Mesenchymal stem cell (in vitro differentiated cells and primary cell): ENCODE data around the gene ADD1.

ENCODE experiments used
- DNase-seq: peaks from one replicate; pipeline ENCODE4 v3.0.0-alpha.2; 2013
- H2AFZ ChIP-seq: one replicate; pipeline ENCODE4 v1.6.1; 2013; ENCODE audit warnings: low read depth, mild to moderate bottlenecking, control low read depth, inconsistent platforms, low read length, moderate library complexity
- H2AK5ac ChIP-seq: 2 replicates; pipeline ENCODE4 v1.6.1; 2013; ENCODE audit warnings: low read length, moderate library complexity, mild to moderate bottlenecking, inconsistent platforms; ENCODE audit not compliant: severe bottlenecking
- H2BK120ac ChIP-seq: one replicate; pipeline ENCODE4 v1.6.1; 2013; ENCODE audit warnings: low read depth, mild to moderate bottlenecking, inconsistent platforms, low read length, moderate library complexity
- H2BK12ac ChIP-seq, 2 experiments: one replicate each; pipeline ENCODE4 v1.6.1; 2013; ENCODE audit warnings: inconsistent platforms in 2 of 2, low read length in 2 of 2, mild to moderate bottlenecking in 2 of 2, moderate library complexity in 2 of 2, control low read depth in 1 of 2
- H2BK15ac ChIP-seq: one replicate; pipeline ENCODE4 v1.6.1; 2013; ENCODE audit warnings: mild to moderate bottlenecking, low read depth, inconsistent platforms; ENCODE audit not compliant: poor library complexity, severe bottlenecking
- H2BK5ac ChIP-seq: 2 replicates; pipeline ENCODE4 v1.6.1; 2013; ENCODE audit warnings: low read depth, mild to moderate bottlenecking, low read length, control low read depth, inconsistent platforms; ENCODE audit not compliant: poor library complexity, severe bottlenecking
- H3K14ac ChIP-seq, 2 experiments: one replicate each; pipeline ENCODE4 v1.6.1; 2013; ENCODE audit warnings: inconsistent platforms in 2 of 2, low read length in 2 of 2, control low read depth in 1 of 2, mild to moderate bottlenecking in 1 of 2, moderate library complexity in 1 of 2
- H3K18ac ChIP-seq, 2 experiments: one replicate each; pipeline ENCODE4 v1.6.1; 2013; ENCODE audit warnings: inconsistent platforms in 2 of 2, low read length in 2 of 2, control low read depth in 1 of 2, low read depth in 1 of 2, mild to moderate bottlenecking in 1 of 2
- H3K23ac ChIP-seq, 2 experiments: one replicate each; pipeline ENCODE4 v1.6.1; 2013; ENCODE audit warnings: inconsistent platforms in 2 of 2, low read length in 2 of 2, mild to moderate bottlenecking in 2 of 2, moderate library complexity in 2 of 2, control low read depth in 1 of 2
- H3K27ac ChIP-seq: 2 replicates; pipeline ENCODE4 v1.5.1; 2013; ENCODE audit warnings: mild to moderate bottlenecking, moderate library complexity, low read length, control low read depth, inconsistent platforms; ENCODE audit not compliant: poor library complexity, severe bottlenecking
- H3K27me3 ChIP-seq, 2 experiments: 2 replicates each; pipeline versions ENCODE4 v1.6.1 to v1.7.0; 2013; ENCODE audit warnings: low read length in 2 of 2, mild to moderate bottlenecking in 2 of 2, moderate library complexity in 2 of 2, control low read depth in 1 of 2, inconsistent platforms in 1 of 2; ENCODE audit not compliant: control insufficient read depth in 1 of 2, insufficient read depth in 1 of 2
- H3K36me3 ChIP-seq, 2 experiments: 2 replicates each; pipeline versions ENCODE4 v1.6.1 to v1.7.0; 2013; ENCODE audit warnings: low read length in 2 of 2, control low read depth in 1 of 2, inconsistent platforms in 1 of 2, low read depth in 1 of 2, mild to moderate bottlenecking in 1 of 2; ENCODE audit not compliant: insufficient read depth in 2 of 2, control insufficient read depth in 1 of 2
- H3K4ac ChIP-seq, 2 experiments: one replicate each; pipeline ENCODE4 v1.6.1; 2013; ENCODE audit warnings: inconsistent platforms in 2 of 2, low read length in 2 of 2, mild to moderate bottlenecking in 2 of 2, moderate library complexity in 2 of 2, control low read depth in 1 of 2, low read depth in 1 of 2
- H3K4me1 ChIP-seq: 2 replicates; pipeline ENCODE4 v1.6.1; 2013; ENCODE audit warnings: low read depth, low read length, control low read depth; ENCODE audit not compliant: control insufficient read depth, insufficient read depth
- H3K4me2 ChIP-seq: 2 replicates; pipeline ENCODE4 v1.6.1; 2013; ENCODE audit warnings: low read length, mild to moderate bottlenecking, inconsistent platforms; ENCODE audit not compliant: poor library complexity, severe bottlenecking
- H3K4me3 ChIP-seq, 2 experiments: 2 replicates each; pipeline versions ENCODE4 v1.5.1 to v1.7.0; 2013; ENCODE audit warnings: low read length in 2 of 2, mild to moderate bottlenecking in 2 of 2, control low read depth in 1 of 2, low read depth in 1 of 2; ENCODE audit not compliant: insufficient read depth in 1 of 2
- H3K79me1 ChIP-seq: replicated peaks from 2 replicates; pipeline ENCODE4 v1.6.1; 2013; ENCODE audit warnings: mild to moderate bottlenecking, control low read depth, low read length, inconsistent platforms; ENCODE audit not compliant: poor library complexity, severe bottlenecking
- H3K9ac ChIP-seq: 2 replicates; pipeline ENCODE4 v1.7.0; 2013; ENCODE audit warnings: mild to moderate bottlenecking, low read length, moderate library complexity
- H3K9me3 ChIP-seq: 2 replicates; pipeline ENCODE4 v1.7.0; 2013; ENCODE audit warnings: mild to moderate bottlenecking, low read length; ENCODE audit not compliant: control insufficient read depth
- H4K8ac ChIP-seq: one replicate; pipeline ENCODE4 v1.6.1; 2013; ENCODE audit warnings: inconsistent platforms, mild to moderate bottlenecking, low read length, moderate library complexity
- H4K91ac ChIP-seq: one replicate; pipeline ENCODE4 v1.6.1; 2013; ENCODE audit warnings: mild to moderate bottlenecking, low read length, inconsistent platforms
- WGBS: methylation state at CpG from one replicate; pipeline ENCODE4 v1.1.7; 2013; ENCODE audit warnings: mixed read lengths; 5-methylcytosine and 5-hydroxymethylcytosine counted together

The ADD1 gene

GRCh38 chr4:2848449-2848848 is 4.8 kb downstream of the ADD1 start:
- no peak overlapping the region for H2BK15ac ChIP-seq
- H2AK5ac ChIP-seq = no peak overlapping the region
- peaks cover 6% of the 10 kb centered on the region for H3K4me1 ChIP-seq
- WGBS = 96% methylated on average over 2 of the region's 2 CpGs
- H4K8ac ChIP-seq = no peak overlapping the region
- no peak overlapping the region for H3K14ac ChIP-seq
- H3K9ac ChIP-seq = peak overlapping the region; percentile 9
- no peak overlapping the region for H2BK12ac ChIP-seq
- no peak overlapping the region for H3K23ac ChIP-seq
- H3K4me2 ChIP-seq = no peak overlapping the region
- no peaks in the 10 kb centered on the region for H3K79me1 ChIP-seq
- H2BK120ac ChIP-seq = no peak overlapping the region
- no peak overlapping the region for H2BK5ac ChIP-seq
- H3K4ac ChIP-seq = no peak overlapping the region
- H3K9me3 ChIP-seq = no peaks in the 10 kb centered on the region
- peaks cover 0 to under 1% of the 10 kb centered on the region in 2 experiments for H3K36me3 ChIP-seq
- no peaks in the 10 kb centered on the region for H3K27me3 ChIP-seq
- H4K91ac ChIP-seq = no peak overlapping the region
- H3K18ac ChIP-seq = no peak overlapping the region
- H3K4me3 ChIP-seq = no peak overlapping the region
- no peak for DNase-seq
- no peak overlapping the region for H2AFZ ChIP-seq
- no peak overlapping the region for H3K27ac ChIP-seq

- peaks cover 8 to 10% of the 10 kb centered on the region in 2 experiments for H3K36me3 ChIP-seq
Observed at GRCh38 chr4:2849267-2850152, 5.9 kb downstream of the ADD1 start.

GRCh38 chr4:2850966-2851798 is 7.5 kb downstream of the ADD1 start:
- Histone ChIP-seq H4K91ac (no peak overlapping the region), H3K27me3 (no peaks in the 10 kb centered on the region), H3K23ac (no peak overlapping the region), H2AFZ (no peak overlapping the region), H3K4me3 (no peak overlapping the region), H3K4me1 (peaks cover 6% of the 10 kb centered on the region), H2BK5ac (no peak overlapping the region), H3K9ac (no peak overlapping the region), H3K27ac (peak overlapping the region; percentile 44), H3K79me1 (no peaks in the 10 kb centered on the region), H2BK120ac (no peak overlapping the region), H2AK5ac (no peak overlapping the region), H3K18ac (no peak overlapping the region), H3K36me3 (peaks cover 12 to 19% of the 10 kb centered on the region in 2 experiments), H2BK12ac (no peak overlapping the region), H3K14ac (no peak overlapping the region), H3K4me2 (no peak overlapping the region), H3K4ac (no peak overlapping the region), H2BK15ac (no peak overlapping the region), H4K8ac (no peak overlapping the region), H3K9me3 (no peaks in the 10 kb centered on the region)
- WGBS = 100% methylated on average over 1 of the region's 2 CpGs
- no peak for DNase-seq

More at GRCh38 chr4:2849267-2850152, 5.9 kb downstream of the ADD1 start:
- no peaks in the 10 kb centered on the region for H3K79me1 ChIP-seq
- peaks cover 6% of the 10 kb centered on the region for H3K4me1 ChIP-seq
- DNase-seq = no peak
- H3K23ac ChIP-seq = peak overlapping the region in 1 of 2 experiments; percentile 72
- H2BK15ac ChIP-seq = no peak overlapping the region
- no peak overlapping the region for H3K4ac ChIP-seq
- no peak overlapping the region for H3K27ac ChIP-seq
- no peak overlapping the region for H3K4me3 ChIP-seq
- H3K4me2 ChIP-seq = no peak overlapping the region
- no peak overlapping the region for H4K8ac ChIP-seq
- H3K9ac ChIP-seq = no peak overlapping the region
- H2BK120ac ChIP-seq = no peak overlapping the region
- no peaks in the 10 kb centered on the region for H3K9me3 ChIP-seq
- H4K91ac ChIP-seq = peak overlapping the region; percentile 48
- peak overlapping the region in 1 of 2 experiments; percentile 71 for H2BK12ac ChIP-seq
- H3K18ac ChIP-seq = no peak overlapping the region
- H3K14ac ChIP-seq = no peak overlapping the region
- H3K27me3 ChIP-seq = no peaks in the 10 kb centered on the region
- H2AFZ ChIP-seq = no peak overlapping the region
- peak overlapping the region; percentile 13 for H2AK5ac ChIP-seq
- 86% methylated on average over 7 of the region's 9 CpGs for WGBS
- H2BK5ac ChIP-seq = no peak overlapping the region

- 58% methylated on average over 5 of the region's 7 CpGs for WGBS
- H3K4ac ChIP-seq = no peak overlapping the region
Observed at GRCh38 chr4:2852481-2852921, 8.9 kb downstream of the ADD1 start.

More at GRCh38 chr4:2852481-2852921, 8.9 kb downstream of the ADD1 start:
- no peak overlapping the region for H2BK12ac ChIP-seq
- no peak overlapping the region for H3K14ac ChIP-seq
- no peak overlapping the region for H3K23ac ChIP-seq
- no peak overlapping the region for H3K27ac ChIP-seq
- no peak overlapping the region for H3K18ac ChIP-seq
- DNase-seq = no peak
- peaks cover 6% of the 10 kb centered on the region for H3K4me1 ChIP-seq
- no peak overlapping the region for H2BK120ac ChIP-seq
- H3K27me3 ChIP-seq = no peaks in the 10 kb centered on the region
- H3K79me1 ChIP-seq = no peaks in the 10 kb centered on the region
- no peak overlapping the region for H3K4me3 ChIP-seq
- H4K8ac ChIP-seq = no peak overlapping the region
- no peak overlapping the region for H2AFZ ChIP-seq
- H4K91ac ChIP-seq = no peak overlapping the region
- H2BK5ac ChIP-seq = no peak overlapping the region
- H3K4me2 ChIP-seq = no peak overlapping the region
- no peak overlapping the region for H2BK15ac ChIP-seq
- H2AK5ac ChIP-seq = no peak overlapping the region
- peak overlapping the region; percentile 36 for H3K9ac ChIP-seq
- no peaks in the 10 kb centered on the region for H3K9me3 ChIP-seq
- H3K36me3 ChIP-seq = peaks cover 12 to 19% of the 10 kb centered on the region in 2 experiments
